B cell (primary cell): ENCODE results near the gene ZNF532.

ENCODE experiments used
- CTCF ChIP-seq: fragments of 200-600 bp; IDR thresholded peaks from one replicate; pipeline ENCODE4 v1.8.0; 2022; ENCODE audit warnings: antibody characterized with exemption, mild to moderate bottlenecking
- EZH2 ChIP-seq: IDR thresholded peaks from 2 replicates; pipeline ENCODE4 v1.6.1; 2012; ENCODE audit warnings: borderline replicate concordance, low read depth, mild to moderate bottlenecking, moderate library complexity, low read length; ENCODE audit not compliant: insufficient read depth, poor library complexity, severe bottlenecking

GRCh38 chr18:58861861-58862301, 2.8 kb upstream of the ZNF532 start:
- TF ChIP-seq CTCF, result no peak
- no peak for TF ChIP-seq EZH2
